Vagina (tissue), 2 donors: ENCODE data around the gene COL23A1. TPM values are rescaled to one million over a fixed set of nuclear protein-coding genes. Genes with fewer than 3 reads are reported as not detected.

ENCODE experiments used
- DNase-seq, 2 donors: peaks; one replicate each; pipeline ENCODE4 v3.0.0-alpha.2; 2017; ENCODE audit errors: extremely low spot score in 2 of 2
- H3K27ac ChIP-seq: fragments of 200-600 bp; sonication (generic); one replicate; pipeline ENCODE4 v1.5.1; 2019
- H3K27me3 ChIP-seq: fragments of 200-600 bp; sonication (generic); one replicate; pipeline ENCODE4 v1.5.1; 2019
- H3K36me3 ChIP-seq, 2 donors: fragments of 200-600 bp; sonication (generic); one replicate each; pipeline ENCODE4 v1.5.1; 2017 to 2019
- H3K4me1 ChIP-seq: fragments of 200-600 bp; sonication (generic); one replicate; pipeline ENCODE4 v1.5.1; 2019
- H3K4me3 ChIP-seq, 2 donors: fragments of 200-600 bp; sonication (generic); 1 replicate in 1 of 2; 2 replicates in 1 of 2; pipeline ENCODE4 v1.5.1; 2016 to 2019
- H3K9me3 ChIP-seq: fragments of 200-600 bp; sonication (generic); one replicate; pipeline ENCODE4 v1.5.1; 2019
- CTCF ChIP-seq, 3 experiments: fragments of 450-650 bp in 2 of 3; fragments of 200-600 bp in 1 of 3; sonication (generic) in 1 of 3; IDR thresholded peaks; one replicate each; pipeline ENCODE4 v1.5.1; 2017 to 2019; ENCODE audit warnings: antibody characterized with exemption in 3 of 3, mild to moderate bottlenecking in 2 of 3, moderate library complexity in 2 of 3
- POLR2A ChIP-seq, 2 donors: fragments of 450-650 bp; IDR thresholded peaks; one replicate each; pipeline ENCODE4 v1.6.1; 2017; ENCODE audit warnings: antibody characterized with exemption in 2 of 2, mild to moderate bottlenecking in 2 of 2, moderate library complexity in 2 of 2
- POLR2AphosphoS5 ChIP-seq, 2 donors: sonication (generic); formaldehyde crosslinking; IDR thresholded peaks; one replicate each; pipeline ENCODE4 v1.9.0; 2017; ENCODE audit warnings: antibody characterized with exemption in 2 of 2, mild to moderate bottlenecking in 2 of 2, low read depth in 1 of 2; ENCODE audit not compliant: insufficient read depth in 1 of 2
- intact Hi-C: fragments of 100-400 bp; cut with DNase I; formaldehyde crosslinking; loops from one replicate; pipeline ENCODE4 v1.15.1; 2023
- total RNA-seq: library from RNA; depleted of rRNA; stranded (reverse); fragments of >200 nt; gene quantifications from one replicate; pipeline ENCODE4 v1.2.3, GENCODE V29; 2016

The COL23A1 gene
- total RNA-seq, 1 donor from 2014 or later: 3.7 TPM

- Histone ChIP-seq H3K36me3 (no peaks in the 10 kb centered on the region), H3K9me3 (peaks cover 11% of the 10 kb centered on the region), H3K27me3 (no peaks in the 10 kb centered on the region), H3K4me1 (peaks cover 13% of the 10 kb centered on the region), H3K4me3 (no peak overlapping the region), H3K27ac (no peak overlapping the region)
- intact Hi-C loops: loop anchor here (5.0 kb wide), 1 partner anchor 272 kb away; no protein-coding TSS in a partner anchor
- DNase-seq: no peak
- peak in 1 of 2 donors; percentile 60 for TF ChIP-seq POLR2AphosphoS5 (IDR thresholded peaks at IDR 0.05; ENCODE audit: insufficient read depth in 1 of 2, low read depth in 1 of 2)
- TF ChIP-seq POLR2A (IDR thresholded peaks at IDR 0.05): no peak
- TF ChIP-seq CTCF (IDR thresholded peaks at IDR 0.05): peak; percentile 80 to 88 (median 85)
Measured at GRCh38 chr5:178279723-178280438, 310.3 kb downstream of the COL23A1 start.

- Histone ChIP-seq H3K9me3 (peaks cover 9% of the 10 kb centered on the region), H3K4me1 (peaks cover 13% of the 10 kb centered on the region), H3K36me3 (no peaks in the 10 kb centered on the region), H3K27ac (no peak overlapping the region), H3K4me3 (no peak overlapping the region), H3K27me3 (no peaks in the 10 kb centered on the region)
- intact Hi-C loops: loop anchor here (5.0 kb wide), 1 partner anchor 273 kb away; no protein-coding TSS in a partner anchor
- no peak for DNase-seq
- TF ChIP-seq POLR2AphosphoS5 (IDR thresholded peaks at IDR 0.05; ENCODE audit: insufficient read depth in 1 of 2, low read depth in 1 of 2) (no peak), POLR2A (IDR thresholded peaks at IDR 0.05) (no peak), CTCF (IDR thresholded peaks at IDR 0.05) (no peak)
Measured at GRCh38 chr5:178279026-178279722, 311.0 kb downstream of the COL23A1 start.

- intact Hi-C loops: loop anchor here (5.0 kb wide), 1 partner anchor 274 kb away; no protein-coding TSS in a partner anchor
- no peak overlapping the region for H3K27ac ChIP-seq
- no peaks in the 10 kb centered on the region for H3K27me3 ChIP-seq
- H3K4me1 ChIP-seq: peaks cover 13% of the 10 kb centered on the region
- TF ChIP-seq CTCF (IDR thresholded peaks at IDR 0.05) (no peak), POLR2A (IDR thresholded peaks at IDR 0.05) (no peak), POLR2AphosphoS5 (IDR thresholded peaks at IDR 0.05; ENCODE audit: insufficient read depth in 1 of 2, low read depth in 1 of 2) (no peak)
- no peaks in the 10 kb centered on the region for H3K36me3 ChIP-seq
- H3K9me3 ChIP-seq: peaks cover 2% of the 10 kb centered on the region
- DNase-seq: no peak
- H3K4me3 ChIP-seq: no peak overlapping the region
Measured at GRCh38 chr5:178278358-178279023, 311.7 kb downstream of the COL23A1 start.

- Histone ChIP-seq H3K4me3 (no peak overlapping the region), H3K27me3 (no peaks in the 10 kb centered on the region), H3K4me1 (peaks cover 13% of the 10 kb centered on the region), H3K36me3 (no peaks in the 10 kb centered on the region), H3K9me3 (no peaks in the 10 kb centered on the region), H3K27ac (no peak overlapping the region)
- DNase-seq: no peak
- TF ChIP-seq POLR2AphosphoS5 (IDR thresholded peaks at IDR 0.05; ENCODE audit: insufficient read depth in 1 of 2, low read depth in 1 of 2) (no peak), POLR2A (IDR thresholded peaks at IDR 0.05) (no peak), CTCF (IDR thresholded peaks at IDR 0.05) (no peak)
- intact Hi-C loops: loop anchor here (5.0 kb wide), 1 partner anchor 274 kb away; no protein-coding TSS in a partner anchor
Measured at GRCh38 chr5:178277866-178278265, 312.3 kb downstream of the COL23A1 start.
